Osteocyte (in vitro differentiated cells): ENCODE measurements around the gene KXD1. TPM values are rescaled to one million over a fixed set of nuclear protein-coding genes. Genes with fewer than 3 reads are reported as not detected.

Experiments used
- total RNA-seq: library from RNA; stranded (reverse); gene quantifications from 2 replicates; pipeline ENCODE4 v1.2.1, GENCODE V29; 2021

Gene KXD1
- total RNA-seq, 1 donor from 2014 or later: 66.5 TPM

Other genes with a start within 250 kb of the KXD1 start
- gene LSM4, start 234.8 kb upstream of the KXD1 start, total RNA-seq: 92.1 and 98.1 TPM in 2 replicates
- 36.1 and 38.5 TPM in 2 replicates for gene PGPEP1, start 217.3 kb upstream of the KXD1 start, total RNA-seq
- gene GDF15, start 171.7 kb upstream of the KXD1 start, total RNA-seq: 41.9 and 47.9 TPM in 2 replicates
- 0.16 TPM in 1 of 2 replicates, not detected in the other for gene LRRC25, start 160.2 kb upstream of the KXD1 start, total RNA-seq
- gene SSBP4, start 138.5 kb upstream of the KXD1 start, total RNA-seq: 82.9 and 102 TPM in 2 replicates
- 159 and 178 TPM in 2 replicates for gene ISYNA1, start 119.7 kb upstream of the KXD1 start, total RNA-seq
- 17.6 and 18.3 TPM in 2 replicates for gene ELL, start 35.8 kb upstream of the KXD1 start, total RNA-seq
- 242 and 253 TPM in 2 replicates for gene FKBP8, start 14.3 kb upstream of the KXD1 start, total RNA-seq
- gene UBA52, start 14.0 kb downstream of the KXD1 start, total RNA-seq: 1,032 and 1,081 TPM in 2 replicates
- 55.7 and 59.4 TPM in 2 replicates for gene REX1BD, start 30.9 kb downstream of the KXD1 start, total RNA-seq
- gene CRLF1, start 48.9 kb downstream of the KXD1 start, total RNA-seq: 17.0 and 18.7 TPM in 2 replicates
- gene TMEM59L, start 55.0 kb downstream of the KXD1 start, total RNA-seq: 4.7 and 5.9 TPM in 2 replicates
- 12.4 and 13.2 TPM in 2 replicates for gene KLHL26, start 79.2 kb downstream of the KXD1 start, total RNA-seq
- gene CRTC1, start 125.8 kb downstream of the KXD1 start, total RNA-seq: 24.0 and 25.7 TPM in 2 replicates
- gene COMP, start 233.4 kb downstream of the KXD1 start, total RNA-seq: 0.13 and 0.57 TPM in 2 replicates